ENCODE data around the gene ING3. TPM values are rescaled to one million over a fixed set of nuclear protein-coding genes. Genes with fewer than 3 reads are reported as not detected.
A peak's percentile ranks its signal among the peaks of the same experiment; 100 is the strongest.

ING3 gene
- 26.7 and 28.6 TPM in 2 replicates for total RNA-seq

- Mint-ChIP-seq H3K27me3 (ENCODE audit: insufficient read depth) (peaks cover 10% of the 10 kb centered on the region), H3K36me3 (ENCODE audit: low read depth) (peaks cover 16% of the 10 kb centered on the region), H3K4me3 (peak within 1 kb of the TSS; percentile 87), H3K27ac (peak within 1 kb of the TSS; percentile 92), H3K9me3 (no peaks in the 10 kb centered on the region), H3K4me1 (ENCODE audit: low read depth) (peaks cover 34% of the 10 kb centered on the region)
- peak; percentile 97 for DNase-seq (ENCODE audit: low spot score)
- intact Hi-C loops (cut with micrococcal nuclease), result loop anchor here (1.0 to 10.0 kb wide), 6 partner anchors 37 to 580 kb away; partner anchors contain the start of genes FAM3C and TSPAN12
Measured at GRCh38 chr7:120950539-120951308, at the start of gene ING3. Gene ING3, plus strand, starts transcription at chr7:120950777. Its CDS starts 120 bp downstream, at chr7:120950897.

- H3K27me3 Mint-ChIP-seq (ENCODE audit: insufficient read depth), result peaks cover 9% of the 10 kb centered on the region
Measured at GRCh38 chr7:120915314-120916105, 35.1 kb upstream of the ING3 start.

GRCh38 chr7:120916121-120916520, 34.5 kb upstream of the ING3 start:
- Mint-ChIP-seq H3K9me3 (no peaks in the 10 kb centered on the region), H3K27ac (no peak overlapping the region), H3K36me3 (ENCODE audit: low read depth) (no peaks in the 10 kb centered on the region), H3K4me1 (ENCODE audit: low read depth) (no peaks in the 10 kb centered on the region), H3K4me3 (no peak overlapping the region), H3K27me3 (ENCODE audit: insufficient read depth) (peaks cover 8% of the 10 kb centered on the region)
- intact Hi-C loops (cut with micrococcal nuclease), result no loop called here
- no peak for DNase-seq (ENCODE audit: low spot score)

More at GRCh38 chr7:120915314-120916105, 35.1 kb upstream of the ING3 start:
- intact Hi-C loops (cut with micrococcal nuclease), result no loop called here
- H3K9me3 Mint-ChIP-seq, result no peaks in the 10 kb centered on the region
- H3K36me3 Mint-ChIP-seq (ENCODE audit: low read depth), result no peaks in the 10 kb centered on the region
- no peak overlapping the region for H3K27ac Mint-ChIP-seq
- H3K4me1 Mint-ChIP-seq (ENCODE audit: low read depth), result no peaks in the 10 kb centered on the region
- no peak overlapping the region for H3K4me3 Mint-ChIP-seq
- DNase-seq (ENCODE audit: low spot score), result no peak

- Mint-ChIP-seq H3K4me1 (ENCODE audit: low read depth) (no peaks in the 10 kb centered on the region), H3K27ac (no peak overlapping the region), H3K27me3 (ENCODE audit: insufficient read depth) (peaks cover 7% of the 10 kb centered on the region), H3K9me3 (no peaks in the 10 kb centered on the region), H3K36me3 (ENCODE audit: low read depth) (no peaks in the 10 kb centered on the region), H3K4me3 (no peak overlapping the region)
- no peak for DNase-seq (ENCODE audit: low spot score)
- intact Hi-C loops (cut with micrococcal nuclease), result no loop called here
Measured at GRCh38 chr7:120916538-120916937, 34.0 kb upstream of the ING3 start.

GRCh38 chr7:120919466-120919865, 31.1 kb upstream of the ING3 start:
- H3K4me1 Mint-ChIP-seq (ENCODE audit: low read depth), result no peaks in the 10 kb centered on the region
- H3K27ac Mint-ChIP-seq, result no peak overlapping the region
- H3K4me3 Mint-ChIP-seq, result no peak overlapping the region
- H3K36me3 Mint-ChIP-seq (ENCODE audit: low read depth), result no peaks in the 10 kb centered on the region
- H3K27me3 Mint-ChIP-seq (ENCODE audit: insufficient read depth), result peaks cover 1% of the 10 kb centered on the region
- no peaks in the 10 kb centered on the region for H3K9me3 Mint-ChIP-seq
- intact Hi-C loops (cut with micrococcal nuclease), result no loop called here
- no peak for DNase-seq (ENCODE audit: low spot score)

- Mint-ChIP-seq H3K27me3 (ENCODE audit: insufficient read depth) (peaks cover 5% of the 10 kb centered on the region), H3K27ac (no peak overlapping the region), H3K9me3 (no peaks in the 10 kb centered on the region), H3K36me3 (ENCODE audit: low read depth) (no peaks in the 10 kb centered on the region), H3K4me1 (ENCODE audit: low read depth) (no peaks in the 10 kb centered on the region), H3K4me3 (no peak overlapping the region)
- DNase-seq (ENCODE audit: low spot score), result no peak
- intact Hi-C loops (cut with micrococcal nuclease), result no loop called here
Measured at GRCh38 chr7:120920034-120920433, 30.5 kb upstream of the ING3 start.

- Mint-ChIP-seq H3K27ac (no peak overlapping the region), H3K27me3 (ENCODE audit: insufficient read depth) (peaks cover 5% of the 10 kb centered on the region), H3K4me3 (no peak overlapping the region), H3K4me1 (ENCODE audit: low read depth) (no peaks in the 10 kb centered on the region), H3K36me3 (ENCODE audit: low read depth) (no peaks in the 10 kb centered on the region), H3K9me3 (no peaks in the 10 kb centered on the region)
- DNase-seq (ENCODE audit: low spot score), result no peak
- intact Hi-C loops (cut with micrococcal nuclease), result no loop called here
Measured at GRCh38 chr7:120920591-120921274, 29.8 kb upstream of the ING3 start.

GRCh38 chr7:120924837-120925236, 25.7 kb upstream of the ING3 start:
- no peak for DNase-seq (ENCODE audit: low spot score)
- Mint-ChIP-seq H3K4me1 (ENCODE audit: low read depth) (no peaks in the 10 kb centered on the region), H3K9me3 (no peaks in the 10 kb centered on the region), H3K27ac (no peak overlapping the region), H3K27me3 (ENCODE audit: insufficient read depth) (peaks cover 8% of the 10 kb centered on the region), H3K36me3 (ENCODE audit: low read depth) (no peaks in the 10 kb centered on the region), H3K4me3 (no peak overlapping the region)
- intact Hi-C loops (cut with micrococcal nuclease), result no loop called here

- Mint-ChIP-seq H3K4me1 (ENCODE audit: low read depth) (no peaks in the 10 kb centered on the region), H3K9me3 (no peaks in the 10 kb centered on the region), H3K36me3 (ENCODE audit: low read depth) (no peaks in the 10 kb centered on the region), H3K27me3 (ENCODE audit: insufficient read depth) (peaks cover 8% of the 10 kb centered on the region), H3K4me3 (no peak overlapping the region), H3K27ac (no peak overlapping the region)
- intact Hi-C loops (cut with micrococcal nuclease), result no loop called here
- DNase-seq (ENCODE audit: low spot score), result no peak
Measured at GRCh38 chr7:120925392-120925791, 25.2 kb upstream of the ING3 start.

- no peaks in the 10 kb centered on the region for H3K9me3 Mint-ChIP-seq
- peaks cover 6% of the 10 kb centered on the region for H3K4me1 Mint-ChIP-seq (ENCODE audit: low read depth)
- H3K36me3 Mint-ChIP-seq (ENCODE audit: low read depth), result no peaks in the 10 kb centered on the region
- no peak for DNase-seq (ENCODE audit: low spot score)
- no peak overlapping the region for H3K27ac Mint-ChIP-seq
- H3K4me3 Mint-ChIP-seq, result no peak overlapping the region
- intact Hi-C loops (cut with micrococcal nuclease), result no loop called here
- H3K27me3 Mint-ChIP-seq (ENCODE audit: insufficient read depth), result peaks cover 13% of the 10 kb centered on the region
Measured at GRCh38 chr7:120926943-120927346, 23.6 kb upstream of the ING3 start.

GRCh38 chr7:120927454-120928103, 23.0 kb upstream of the ING3 start:
- no peaks in the 10 kb centered on the region for H3K36me3 Mint-ChIP-seq (ENCODE audit: low read depth)

GRCh38 chr7:120931243-120931642, 19.3 kb upstream of the ING3 start:
- Mint-ChIP-seq H3K4me1 (ENCODE audit: low read depth) (peaks cover 6% of the 10 kb centered on the region), H3K36me3 (ENCODE audit: low read depth) (no peaks in the 10 kb centered on the region), H3K27me3 (ENCODE audit: insufficient read depth) (peaks cover 11% of the 10 kb centered on the region), H3K27ac (no peak overlapping the region), H3K4me3 (no peak overlapping the region), H3K9me3 (no peaks in the 10 kb centered on the region)
- intact Hi-C loops (cut with micrococcal nuclease), result no loop called here
- no peak for DNase-seq (ENCODE audit: low spot score)

More at GRCh38 chr7:120927454-120928103, 23.0 kb upstream of the ING3 start:
- intact Hi-C loops (cut with micrococcal nuclease), result no loop called here
- Mint-ChIP-seq H3K27ac (no peak overlapping the region), H3K27me3 (ENCODE audit: insufficient read depth) (peaks cover 14% of the 10 kb centered on the region), H3K4me1 (ENCODE audit: low read depth) (peaks cover 6% of the 10 kb centered on the region), H3K4me3 (no peak overlapping the region), H3K9me3 (no peaks in the 10 kb centered on the region)
- DNase-seq (ENCODE audit: low spot score), result no peak

Data from activated T-helper 1 cell treated with anti-CD3 and anti-CD28 coated beads, Interleukin-12 subunit alpha, Interleukin-12 subunit beta, Interleukin-2, Interleukin-4 antibody, amounts not matched to agents 30 ng/mL and 10 ng/mL and 1 ng/mL, durations not matched to agents 14 hours and 24 hours and 36 hours (primary cell).